DND-41 (cell line): ENCODE measurements around the gene COX7A1.

Experiments used
- ATAC-seq: fragments of 200-7000 bp; cut with Tn5 transposase; 3 replicates; pipeline ENCODE4 v1.9.1; 2021; ENCODE audit warnings: low read depth; ENCODE audit not compliant: insufficient read depth
- DNase-seq: peaks from one replicate; pipeline ENCODE4 v3.0.0-alpha.2; 2020
- H2AFZ ChIP-seq: 2 replicates; pipeline ENCODE4 v1.6.0; 2012; ENCODE audit warnings: low read depth, low read length
- H3K27ac ChIP-seq: 2 replicates; pipeline ENCODE4 v1.5.1; 2012; ENCODE audit warnings: low read length, inconsistent platforms
- H3K27me3 ChIP-seq: fragments of 200-600 bp; sonication (generic); 2 replicates; pipeline ENCODE4 v1.6.0; 2012; ENCODE audit warnings: low read length, mild to moderate bottlenecking, inconsistent platforms; ENCODE audit not compliant: insufficient read depth, poor library complexity
- H3K36me3 ChIP-seq: 2 replicates; pipeline ENCODE4 v1.5.1; 2012; ENCODE audit warnings: low read length, inconsistent platforms; ENCODE audit not compliant: insufficient read depth
- H3K4me1 ChIP-seq: 2 replicates; pipeline ENCODE4 v1.5.1; 2012; ENCODE audit warnings: mild to moderate bottlenecking, low read length; ENCODE audit not compliant: insufficient read depth
- H3K4me2 ChIP-seq: 2 replicates; pipeline ENCODE4 v1.6.0; 2012; ENCODE audit warnings: mild to moderate bottlenecking, moderate library complexity, low read length, inconsistent platforms; ENCODE audit not compliant: insufficient read depth
- H3K4me3 ChIP-seq, 2 experiments: fragments of 200-600 bp in 1 of 2; shearing (Covaris generic) in 1 of 2; 2 replicates each; pipeline ENCODE4 v1.5.1; 2012 to 2016; ENCODE audit warnings: inconsistent platforms in 2 of 2, low read length in 2 of 2, mild to moderate bottlenecking in 2 of 2, low read depth in 1 of 2, moderate library complexity in 1 of 2
- H3K79me2 ChIP-seq: 2 replicates; pipeline ENCODE4 v1.6.0; 2012; ENCODE audit warnings: low read length, inconsistent platforms; ENCODE audit not compliant: insufficient read depth
- H3K9ac ChIP-seq: 2 replicates; pipeline ENCODE4 v1.6.0; 2012; ENCODE audit warnings: low read depth, mild to moderate bottlenecking, inconsistent platforms, low read length, moderate library complexity
- H3K9me3 ChIP-seq: 2 replicates; pipeline ENCODE4 v1.5.1; 2012; ENCODE audit warnings: low read length, moderate library complexity, mild to moderate bottlenecking, inconsistent platforms; ENCODE audit not compliant: insufficient read depth, severe bottlenecking
- H4K20me1 ChIP-seq: 2 replicates; pipeline ENCODE4 v1.6.0; 2012; ENCODE audit warnings: low read length; ENCODE audit not compliant: insufficient read depth
- CTCF ChIP-seq: IDR thresholded peaks from 2 replicates; pipeline ENCODE4 v1.5.1; 2012; ENCODE audit warnings: borderline replicate concordance, low read length, moderate library complexity, mild to moderate bottlenecking; ENCODE audit not compliant: poor library complexity, severe bottlenecking; ENCODE audit errors: extremely low read depth
- EZH2 ChIP-seq: IDR thresholded peaks from 3 replicates; pipeline ENCODE4 v1.6.1; 2012; ENCODE audit warnings: borderline replicate concordance, low read depth, mild to moderate bottlenecking, moderate library complexity, low read length, inconsistent platforms; ENCODE audit not compliant: severe bottlenecking

Gene COX7A1

GRCh38 chr19:36120092-36120983, 31.9 kb downstream of the COX7A1 start:
- Histone ChIP-seq H3K27me3 (no peaks in the 10 kb centered on the region), H3K4me3 (no peak overlapping the region), H3K36me3 (peaks cover 84% of the 10 kb centered on the region), H4K20me1 (peaks cover 15% of the 10 kb centered on the region), H2AFZ (no peak overlapping the region), H3K9ac (no peak overlapping the region; the same call in 1 of the 2 replicates), H3K4me2 (no peak overlapping the region), H3K79me2 (peaks cover 30% of the 10 kb centered on the region), H3K4me1 (peaks cover 18% of the 10 kb centered on the region), H3K27ac (no peak overlapping the region), H3K9me3 (no peaks in the 10 kb centered on the region)
- DNase-seq (no peak), ATAC-seq (no peak)
- TF ChIP-seq EZH2 (no peak), CTCF (no peak)

GRCh38 chr19:36116344-36116637, 36.0 kb downstream of the COX7A1 start:
- Histone ChIP-seq H2AFZ (no peak overlapping the region), H3K36me3 (peaks cover 69% of the 10 kb centered on the region), H3K4me3 (peak overlapping the region; percentile 47 to 68; a peak in 3 of 4 replicates), H3K9ac (peak overlapping the region; percentile 72), H3K9me3 (no peaks in the 10 kb centered on the region), H3K79me2 (peaks cover 50% of the 10 kb centered on the region), H3K4me1 (peaks cover 38% of the 10 kb centered on the region), H3K27me3 (no peaks in the 10 kb centered on the region), H3K4me2 (peak overlapping the region; percentile 96), H4K20me1 (peaks cover 19% of the 10 kb centered on the region), H3K27ac (peak overlapping the region; percentile 70)
- no peak for TF ChIP-seq CTCF
- no peak for TF ChIP-seq EZH2
- ATAC-seq (no peak), DNase-seq (no peak)

DNA sequence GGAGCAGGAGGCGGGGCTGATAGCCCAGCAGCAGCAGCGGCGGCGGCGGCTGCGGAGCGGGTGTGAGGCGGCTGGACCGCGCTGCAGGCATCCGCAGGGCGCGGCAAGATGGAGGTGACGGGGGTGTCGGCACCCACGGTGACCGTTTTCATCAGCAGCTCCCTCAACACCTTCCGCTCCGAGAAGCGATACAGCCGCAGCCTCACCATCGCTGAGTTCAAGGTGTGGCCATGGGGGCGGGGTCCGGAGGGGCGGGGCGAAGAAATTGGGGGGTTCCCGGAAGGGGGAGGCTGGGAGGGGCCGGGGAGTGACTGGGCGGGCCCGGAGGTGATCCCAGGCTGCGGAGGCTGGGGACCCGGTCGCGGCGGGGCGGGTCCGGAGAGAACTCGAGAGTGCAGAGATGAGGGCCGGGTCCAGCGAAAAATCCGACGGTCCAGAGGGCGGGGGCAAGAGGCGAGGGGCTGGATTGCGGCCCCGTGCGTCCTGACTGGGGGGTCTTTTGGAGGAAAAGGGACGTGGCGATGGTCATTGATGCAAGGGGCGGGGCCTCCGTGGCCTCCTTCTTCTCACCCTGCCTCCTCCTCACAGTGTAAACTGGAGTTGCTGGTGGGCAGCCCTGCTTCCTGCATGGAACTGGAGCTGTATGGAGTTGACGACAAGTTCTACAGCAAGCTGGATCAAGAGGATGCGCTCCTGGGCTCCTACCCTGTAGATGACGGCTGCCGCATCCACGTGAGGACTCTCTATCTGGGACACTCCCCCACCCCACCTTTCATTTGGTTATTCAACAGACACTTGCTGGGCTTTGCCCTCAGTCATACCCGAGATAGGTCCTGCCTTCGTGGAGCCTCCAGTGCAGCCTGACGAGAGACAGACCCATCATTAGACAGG, 36.5 kb downstream of the COX7A1 start, which contains the start of gene TBCB:
TBCB (plus strand) TSS at position 16 of the 891 bp plus-strand sequence; CDS start at position 109, 93 bp downstream.
- DNase-seq = no peak
- H3K4me1 ChIP-seq = peaks cover 38% of the 10 kb centered on the region
- H3K4me2 ChIP-seq = peak within 1 kb of the TSS; percentile 96
- no peaks in the 10 kb centered on the region for H3K27me3 ChIP-seq
- no peaks in the 10 kb centered on the region for H3K9me3 ChIP-seq
- H3K9ac ChIP-seq = peak within 1 kb of the TSS; percentile 72
- peak; percentile 40 for ATAC-seq
- H2AFZ ChIP-seq = peak within 1 kb of the TSS; percentile 80
- H3K36me3 ChIP-seq = peaks cover 64% of the 10 kb centered on the region
- H3K27ac ChIP-seq = peak within 1 kb of the TSS; percentile 79
- peak within 1 kb of the TSS; percentile 55 to 68; a peak in 3 of 4 replicates for H3K4me3 ChIP-seq
- no peak for TF ChIP-seq EZH2
- no peak for TF ChIP-seq CTCF
- peaks cover 19% of the 10 kb centered on the region for H4K20me1 ChIP-seq
- H3K79me2 ChIP-seq = peaks cover 50% of the 10 kb centered on the region
